ENCODE measurements around the gene MACROH2A2. TPM values are rescaled to one million over a fixed set of nuclear protein-coding genes. Genes with fewer than 3 reads are reported as not detected.
A peak's percentile ranks its signal among the peaks of the same experiment; 100 is the strongest.

The MACROH2A2 gene
- total and polyA plus RNA-seq, 2 of the 13 experiments (the other 11 are each of a cell fraction or from before 2014, with no cell fraction given), result 9.8 to 43.1 TPM

- TF ChIP-seq GRHL1 (CRISPR knock-in tag; conservative IDR thresholded peaks at IDR 0.05) (no peak), FIP1L1 (IDR thresholded peaks at IDR 0.05; ENCODE audit: borderline replicate concordance, insufficient read depth, low read depth, low read length) (no peak), ZNF264 (CRISPR knock-in tag; IDR thresholded peaks at IDR 0.05) (no peak; the same call in 1 of the 2 replicates), FLYWCH1 (CRISPR knock-in tag; IDR thresholded peaks at IDR 0.05) (no peak), ZNF550 (CRISPR knock-in tag; IDR thresholded peaks at IDR 0.05; ENCODE audit: borderline replicate concordance) (no peak), TRIM24 (CRISPR knock-in tag; IDR thresholded peaks at IDR 0.05) (no peak), FOXA3 (CRISPR knock-in tag; IDR thresholded peaks at IDR 0.05) (peak; percentile 28; the same call in 1 of the 2 replicates), TBX3 (IDR thresholded peaks at IDR 0.05; ENCODE audit: borderline replicate concordance) (no peak), ARNT (IDR thresholded peaks at IDR 0.05) (no peak), ZSCAN21 (CRISPR knock-in tag; IDR thresholded peaks at IDR 0.05; ENCODE audit: borderline replicate concordance) (no peak; the same call in 1 of the 2 replicates), MXD4 (CRISPR knock-in tag; IDR thresholded peaks at IDR 0.05) (peak; percentile 42; the same call in 1 of the 2 replicates), ZNF644 (CRISPR knock-in tag; IDR thresholded peaks at IDR 0.05; ENCODE audit: low read depth) (no peak), THYN1 (CRISPR knock-in tag; IDR thresholded peaks at IDR 0.05; ENCODE audit: borderline replicate concordance, low read depth) (no peak), ZBTB3 (CRISPR knock-in tag; IDR thresholded peaks at IDR 0.05; ENCODE audit: borderline replicate concordance, low read depth) (no peak), RFX3 (CRISPR knock-in tag; IDR thresholded peaks at IDR 0.05) (no peak)
- TF ChIP-seq, protein P1, sequence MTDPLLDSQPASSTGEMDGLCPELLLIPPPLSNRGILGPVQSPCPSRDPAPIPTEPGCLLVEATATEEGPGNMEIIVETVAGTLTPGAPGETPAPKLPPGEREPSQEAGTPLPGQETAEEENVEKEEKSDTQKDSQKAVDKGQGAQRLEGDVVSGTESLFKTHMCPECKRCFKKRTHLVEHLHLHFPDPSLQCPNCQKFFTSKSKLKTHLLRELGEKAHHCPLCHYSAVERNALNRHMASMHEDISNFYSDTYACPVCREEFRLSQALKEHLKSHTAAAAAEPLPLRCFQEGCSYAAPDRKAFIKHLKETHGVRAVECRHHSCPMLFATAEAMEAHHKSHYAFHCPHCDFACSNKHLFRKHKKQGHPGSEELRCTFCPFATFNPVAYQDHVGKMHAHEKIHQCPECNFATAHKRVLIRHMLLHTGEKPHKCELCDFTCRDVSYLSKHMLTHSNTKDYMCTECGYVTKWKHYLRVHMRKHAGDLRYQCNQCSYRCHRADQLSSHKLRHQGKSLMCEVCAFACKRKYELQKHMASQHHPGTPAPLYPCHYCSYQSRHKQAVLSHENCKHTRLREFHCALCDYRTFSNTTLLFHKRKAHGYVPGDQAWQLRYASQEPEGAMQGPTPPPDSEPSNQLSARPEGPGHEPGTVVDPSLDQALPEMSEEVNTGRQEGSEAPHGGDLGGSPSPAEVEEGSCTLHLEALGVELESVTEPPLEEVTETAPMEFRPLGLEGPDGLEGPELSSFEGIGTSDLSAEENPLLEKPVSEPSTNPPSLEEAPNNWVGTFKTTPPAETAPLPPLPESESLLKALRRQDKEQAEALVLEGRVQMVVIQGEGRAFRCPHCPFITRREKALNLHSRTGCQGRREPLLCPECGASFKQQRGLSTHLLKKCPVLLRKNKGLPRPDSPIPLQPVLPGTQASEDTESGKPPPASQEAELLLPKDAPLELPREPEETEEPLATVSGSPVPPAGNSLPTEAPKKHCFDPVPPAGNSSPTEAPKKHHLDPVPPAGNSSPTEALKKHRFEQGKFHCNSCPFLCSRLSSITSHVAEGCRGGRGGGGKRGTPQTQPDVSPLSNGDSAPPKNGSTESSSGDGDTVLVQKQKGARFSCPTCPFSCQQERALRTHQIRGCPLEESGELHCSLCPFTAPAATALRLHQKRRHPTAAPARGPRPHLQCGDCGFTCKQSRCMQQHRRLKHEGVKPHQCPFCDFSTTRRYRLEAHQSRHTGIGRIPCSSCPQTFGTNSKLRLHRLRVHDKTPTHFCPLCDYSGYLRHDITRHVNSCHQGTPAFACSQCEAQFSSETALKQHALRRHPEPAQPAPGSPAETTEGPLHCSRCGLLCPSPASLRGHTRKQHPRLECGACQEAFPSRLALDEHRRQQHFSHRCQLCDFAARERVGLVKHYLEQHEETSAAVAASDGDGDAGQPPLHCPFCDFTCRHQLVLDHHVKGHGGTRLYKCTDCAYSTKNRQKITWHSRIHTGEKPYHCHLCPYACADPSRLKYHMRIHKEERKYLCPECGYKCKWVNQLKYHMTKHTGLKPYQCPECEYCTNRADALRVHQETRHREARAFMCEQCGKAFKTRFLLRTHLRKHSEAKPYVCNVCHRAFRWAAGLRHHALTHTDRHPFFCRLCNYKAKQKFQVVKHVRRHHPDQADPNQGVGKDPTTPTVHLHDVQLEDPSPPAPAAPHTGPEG (CRISPR knock-in tag; IDR thresholded peaks at IDR 0.05), result peak; percentile 38; the same call in 1 of the 2 replicates
- TF ChIP-seq, protein P2, sequence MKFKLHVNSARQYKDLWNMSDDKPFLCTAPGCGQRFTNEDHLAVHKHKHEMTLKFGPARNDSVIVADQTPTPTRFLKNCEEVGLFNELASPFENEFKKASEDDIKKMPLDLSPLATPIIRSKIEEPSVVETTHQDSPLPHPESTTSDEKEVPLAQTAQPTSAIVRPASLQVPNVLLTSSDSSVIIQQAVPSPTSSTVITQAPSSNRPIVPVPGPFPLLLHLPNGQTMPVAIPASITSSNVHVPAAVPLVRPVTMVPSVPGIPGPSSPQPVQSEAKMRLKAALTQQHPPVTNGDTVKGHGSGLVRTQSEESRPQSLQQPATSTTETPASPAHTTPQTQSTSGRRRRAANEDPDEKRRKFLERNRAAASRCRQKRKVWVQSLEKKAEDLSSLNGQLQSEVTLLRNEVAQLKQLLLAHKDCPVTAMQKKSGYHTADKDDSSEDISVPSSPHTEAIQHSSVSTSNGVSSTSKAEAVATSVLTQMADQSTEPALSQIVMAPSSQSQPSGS (CRISPR knock-in tag; IDR thresholded peaks at IDR 0.05), result no peak; the same call in 1 of the 2 replicates
- TF ChIP-seq, protein P3, sequence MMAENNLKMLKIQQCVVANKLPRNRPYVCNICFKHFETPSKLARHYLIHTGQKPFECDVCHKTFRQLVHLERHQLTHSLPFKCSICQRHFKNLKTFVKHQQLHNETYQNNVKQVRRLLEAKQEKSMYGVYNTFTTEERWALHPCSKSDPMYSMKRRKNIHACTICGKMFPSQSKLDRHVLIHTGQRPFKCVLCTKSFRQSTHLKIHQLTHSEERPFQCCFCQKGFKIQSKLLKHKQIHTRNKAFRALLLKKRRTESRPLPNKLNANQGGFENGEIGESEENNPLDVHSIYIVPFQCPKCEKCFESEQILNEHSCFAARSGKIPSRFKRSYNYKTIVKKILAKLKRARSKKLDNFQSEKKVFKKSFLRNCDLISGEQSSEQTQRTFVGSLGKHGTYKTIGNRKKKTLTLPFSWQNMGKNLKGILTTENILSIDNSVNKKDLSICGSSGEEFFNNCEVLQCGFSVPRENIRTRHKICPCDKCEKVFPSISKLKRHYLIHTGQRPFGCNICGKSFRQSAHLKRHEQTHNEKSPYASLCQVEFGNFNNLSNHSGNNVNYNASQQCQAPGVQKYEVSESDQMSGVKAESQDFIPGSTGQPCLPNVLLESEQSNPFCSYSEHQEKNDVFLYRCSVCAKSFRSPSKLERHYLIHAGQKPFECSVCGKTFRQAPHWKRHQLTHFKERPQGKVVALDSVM (CRISPR knock-in tag; IDR thresholded peaks at IDR 0.05), result no peak; the same call in 1 of the 2 replicates
Observed at GRCh38 chr10:70146489-70147258, 94.0 kb downstream of the MACROH2A2 start, which contains the start of gene TYSND1 (continued).
